Fibroblast of skin of scalp (primary cell): ENCODE measurements around the gene SRSF1.
"Not testable (repeated sequence)": the region's sequence is repeated elsewhere in the genome, so short reads cannot be mapped to it uniquely, and the experiment has no call there.

Source experiments
- DNase-seq: peaks from one replicate; pipeline ENCODE4 v3.0.0-alpha.2; 2013

SRSF1 gene

DNA sequence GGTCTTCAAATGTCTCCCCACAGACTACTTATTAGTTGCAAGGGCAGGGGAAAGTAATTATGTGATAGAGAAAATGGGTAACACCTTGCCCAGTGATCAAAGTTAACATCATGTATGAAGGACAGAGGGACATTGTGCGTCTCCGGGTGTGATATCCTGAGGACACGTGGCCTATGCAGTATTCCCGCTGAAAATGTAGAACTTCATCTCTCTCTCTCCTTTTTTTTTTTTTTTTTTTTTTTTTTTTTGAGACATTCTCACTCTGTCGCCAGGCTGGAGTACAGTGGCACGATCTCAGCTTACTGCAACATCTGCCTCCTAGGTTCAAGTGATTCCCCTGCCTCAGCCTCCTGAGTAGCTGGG, 43.9 kb downstream of the SRSF1 start:
- DNase-seq, result no peak

DNA sequence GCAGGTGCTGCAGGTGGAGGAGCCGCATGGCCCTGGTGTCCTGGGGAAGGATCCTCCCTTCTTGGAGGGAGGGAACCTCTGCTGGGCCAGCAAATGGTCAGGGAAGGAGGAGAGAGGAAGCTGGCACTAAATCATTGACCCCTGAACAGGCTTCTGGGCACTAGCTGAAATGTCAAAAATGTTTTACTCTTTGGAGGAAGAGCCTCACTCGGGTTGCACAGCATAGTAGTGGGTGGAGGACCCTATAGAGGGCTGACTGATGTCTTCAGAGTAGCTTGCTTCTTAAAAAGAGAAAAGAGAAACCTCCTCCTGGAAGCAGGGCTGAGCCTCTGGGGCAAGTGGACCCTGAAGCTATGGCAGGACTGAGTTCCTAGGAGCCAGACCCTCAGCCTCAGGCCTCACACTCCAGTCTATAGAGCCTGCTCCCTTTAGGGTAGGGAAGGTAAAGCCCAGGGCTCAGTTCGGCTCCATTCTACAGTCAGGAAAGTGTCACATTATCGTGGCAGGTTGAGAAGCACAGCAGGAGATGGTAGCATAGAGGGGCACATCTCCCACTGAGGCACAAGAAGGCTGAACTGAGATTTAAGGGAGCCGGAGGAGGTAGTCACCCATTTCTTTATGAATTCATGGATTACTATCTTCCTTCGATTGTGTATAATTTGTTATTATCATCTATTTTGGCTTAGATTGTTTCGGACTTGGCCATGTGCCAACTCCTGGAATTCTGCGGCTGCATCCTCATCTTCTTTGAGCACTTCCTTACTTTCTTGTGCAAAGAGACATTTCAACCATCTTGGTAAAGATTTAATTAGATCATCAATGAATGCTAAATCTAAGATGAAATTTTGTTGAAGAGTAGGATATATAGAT, 44.5 kb downstream of the SRSF1 start:
- no peak for DNase-seq

DNA sequence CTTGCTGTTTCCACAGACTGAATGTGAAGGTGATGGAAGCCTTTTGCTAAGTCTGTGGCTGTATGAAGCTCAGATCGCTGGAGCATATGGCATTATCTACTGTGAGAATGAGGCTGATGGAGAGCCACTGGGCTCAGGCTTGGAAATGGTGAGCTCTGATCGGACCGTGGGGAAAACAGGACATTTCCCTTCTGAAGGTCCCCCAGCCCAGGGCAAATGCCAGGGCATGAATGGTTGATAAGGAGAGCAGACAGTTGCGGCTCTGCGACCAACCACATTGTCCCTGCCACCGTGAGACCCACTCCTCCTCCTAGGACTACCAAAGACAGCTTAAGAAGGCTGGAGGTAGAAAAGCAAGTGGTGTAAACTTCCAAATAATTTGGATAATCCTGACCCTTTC, 47.1 kb downstream of the SRSF1 start:
- DNase-seq, result no peak

DNA sequence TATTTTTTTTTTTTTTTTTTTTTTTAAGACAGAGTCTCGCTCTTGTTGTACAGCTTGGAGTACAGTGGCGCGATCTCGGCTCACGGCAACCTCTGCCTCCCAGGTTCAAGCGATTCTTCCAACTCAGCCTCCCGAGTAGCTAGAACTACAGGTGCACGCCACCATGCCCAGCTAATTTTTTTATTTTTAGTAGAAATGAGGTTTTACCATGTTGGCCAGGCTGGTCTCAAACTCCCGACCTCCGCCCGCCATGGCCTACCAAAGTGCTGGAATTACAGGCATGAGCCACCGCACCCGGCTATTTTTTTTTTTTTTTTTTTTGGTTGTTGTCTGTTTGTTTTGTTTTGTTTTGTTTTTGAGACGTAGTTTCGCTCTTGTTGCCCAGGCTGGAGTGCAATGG, 48.7 kb downstream of the SRSF1 start:
- DNase-seq, result not testable (repeated sequence)

DNA sequence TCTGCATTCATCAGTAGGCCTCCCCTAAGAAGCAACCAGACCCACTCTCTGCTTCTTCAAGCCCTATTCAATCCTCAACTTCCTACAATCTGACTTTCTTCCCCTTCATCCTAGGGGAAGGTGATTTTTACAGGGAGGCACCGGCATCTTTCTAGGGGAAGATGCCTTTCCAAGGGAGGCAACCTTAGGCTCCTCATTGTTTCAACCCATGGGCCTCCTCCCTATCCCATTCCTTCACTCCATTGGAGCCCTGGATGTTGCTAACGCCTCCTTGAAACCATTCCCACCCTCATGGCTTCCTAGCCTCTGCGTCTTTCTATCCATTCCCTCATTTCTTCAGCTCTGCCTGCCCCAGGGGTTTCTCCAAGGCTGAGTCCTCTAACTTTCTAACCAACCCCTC, 49.2 kb downstream of the SRSF1 start:
- DNase-seq, result no peak

DNA sequence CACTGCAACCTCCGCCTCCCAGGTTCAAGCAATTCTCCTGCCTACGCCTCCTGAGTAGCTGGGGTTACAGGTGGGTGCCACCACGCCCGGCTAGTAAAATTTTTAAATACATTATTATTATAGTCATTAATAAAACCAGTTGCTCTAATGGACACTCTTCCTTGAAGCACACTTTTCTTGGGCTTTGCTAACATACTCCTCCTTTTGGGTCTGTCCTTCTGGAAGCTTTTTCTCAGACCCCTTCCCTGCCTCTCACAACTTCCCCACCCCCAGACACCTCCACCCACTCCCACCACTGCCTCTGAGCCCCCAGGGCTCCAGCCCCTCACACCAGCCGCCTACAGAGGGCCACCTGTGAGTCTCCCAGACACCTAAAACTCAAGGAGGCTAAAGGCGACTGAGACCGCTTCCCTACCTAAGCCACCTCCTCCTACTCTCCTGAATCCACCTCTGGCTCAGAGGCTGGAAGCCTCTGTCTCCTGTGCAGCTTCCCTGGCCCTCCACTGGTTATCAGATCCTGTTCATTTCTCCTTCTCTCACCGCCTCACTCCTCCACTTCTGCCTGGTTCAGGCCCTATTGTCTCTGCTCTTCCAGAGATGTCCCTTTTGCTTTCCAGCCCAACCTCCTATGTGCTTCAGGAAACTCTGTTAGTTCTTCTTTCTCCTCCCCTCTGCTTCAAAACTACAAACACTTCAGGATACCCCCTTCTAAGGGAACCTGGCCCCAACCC, 49.8 kb downstream of the SRSF1 start:
- no peak for DNase-seq

DNA sequence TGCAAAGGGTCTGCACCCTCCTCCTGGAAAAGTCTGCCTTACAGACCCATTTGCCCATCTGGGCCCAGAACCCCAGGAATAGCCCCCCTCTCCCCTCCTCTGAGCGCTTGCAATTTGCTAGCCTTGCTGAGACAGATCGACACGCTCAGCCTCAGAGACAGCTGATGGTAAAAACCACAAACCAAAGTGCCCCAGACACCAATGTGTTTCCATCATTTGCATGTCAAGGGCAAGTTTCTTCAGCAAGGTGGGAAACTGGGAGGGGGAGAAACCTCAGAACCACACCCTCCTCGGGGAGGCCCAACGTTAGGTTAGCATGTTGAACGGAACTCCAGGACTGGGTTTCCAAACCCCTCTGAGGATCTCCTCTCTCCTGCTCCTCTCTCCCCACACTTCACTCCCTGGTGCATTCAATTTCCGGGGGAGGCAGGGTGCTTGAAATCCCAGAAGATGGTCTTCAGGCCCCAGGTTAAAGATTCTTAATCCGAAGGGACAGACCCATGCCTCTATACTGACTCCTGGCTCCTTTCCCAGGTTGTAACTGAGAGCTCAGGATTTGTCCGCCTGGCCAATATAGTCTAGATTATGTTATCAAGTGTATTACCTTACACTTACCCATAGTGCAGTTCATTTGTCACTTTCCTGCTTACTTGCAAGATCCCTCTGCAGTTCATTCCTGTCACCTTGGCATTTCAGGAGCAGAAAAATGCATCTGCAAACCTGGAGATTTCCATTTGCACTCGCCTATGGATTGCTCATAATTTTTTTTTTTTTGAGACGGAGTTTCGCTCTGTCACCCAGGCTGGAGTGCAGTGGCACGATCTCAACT, 50.5 kb downstream of the SRSF1 start:
- no peak for DNase-seq

DNA sequence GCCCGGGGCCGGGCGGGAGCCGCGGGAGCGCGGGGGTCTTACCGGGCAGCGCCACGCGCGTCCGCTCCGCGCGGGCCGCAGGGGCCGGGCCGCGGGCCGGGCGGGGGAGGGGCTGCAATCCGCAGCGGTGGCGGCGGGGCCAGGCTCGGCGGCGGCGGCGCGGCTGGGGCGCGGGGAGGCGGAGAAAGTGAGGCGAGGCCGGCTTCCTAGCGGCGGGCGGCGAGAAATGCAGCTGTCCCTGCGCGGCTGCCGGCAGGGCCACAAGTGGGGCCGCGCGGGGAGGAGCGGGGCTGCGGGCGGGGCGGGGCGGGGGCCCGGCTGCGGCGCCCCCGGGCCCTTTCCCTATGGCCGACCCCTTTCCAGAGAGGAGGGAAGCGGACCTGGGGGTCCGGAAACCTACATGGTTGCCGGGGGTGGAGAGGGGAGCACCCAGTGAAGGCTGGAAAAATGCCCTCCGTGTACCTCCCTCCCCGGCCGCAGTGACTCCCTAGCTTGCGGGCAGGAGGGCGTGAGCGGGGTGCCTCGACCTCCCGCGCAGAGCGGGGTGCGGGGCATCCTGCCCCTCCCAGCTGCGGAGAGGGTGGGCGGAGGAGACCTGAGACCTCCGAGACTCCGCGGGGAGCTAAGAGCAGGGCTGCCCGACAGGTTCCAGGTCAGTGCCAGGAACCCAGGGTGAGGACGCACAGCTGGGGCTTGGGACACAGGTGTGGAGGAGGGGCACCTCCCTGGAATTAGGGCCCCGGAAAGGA, 51.7 kb downstream of the SRSF1 start, which contains the start of gene CUEDC1:
Gene CUEDC1 (minus strand): TSS at position 230 of the 749 bp plus-strand sequence. CDS start 69,848 bp downstream, outside the sequence.
- DNase-seq, result peak; percentile 74

DNA sequence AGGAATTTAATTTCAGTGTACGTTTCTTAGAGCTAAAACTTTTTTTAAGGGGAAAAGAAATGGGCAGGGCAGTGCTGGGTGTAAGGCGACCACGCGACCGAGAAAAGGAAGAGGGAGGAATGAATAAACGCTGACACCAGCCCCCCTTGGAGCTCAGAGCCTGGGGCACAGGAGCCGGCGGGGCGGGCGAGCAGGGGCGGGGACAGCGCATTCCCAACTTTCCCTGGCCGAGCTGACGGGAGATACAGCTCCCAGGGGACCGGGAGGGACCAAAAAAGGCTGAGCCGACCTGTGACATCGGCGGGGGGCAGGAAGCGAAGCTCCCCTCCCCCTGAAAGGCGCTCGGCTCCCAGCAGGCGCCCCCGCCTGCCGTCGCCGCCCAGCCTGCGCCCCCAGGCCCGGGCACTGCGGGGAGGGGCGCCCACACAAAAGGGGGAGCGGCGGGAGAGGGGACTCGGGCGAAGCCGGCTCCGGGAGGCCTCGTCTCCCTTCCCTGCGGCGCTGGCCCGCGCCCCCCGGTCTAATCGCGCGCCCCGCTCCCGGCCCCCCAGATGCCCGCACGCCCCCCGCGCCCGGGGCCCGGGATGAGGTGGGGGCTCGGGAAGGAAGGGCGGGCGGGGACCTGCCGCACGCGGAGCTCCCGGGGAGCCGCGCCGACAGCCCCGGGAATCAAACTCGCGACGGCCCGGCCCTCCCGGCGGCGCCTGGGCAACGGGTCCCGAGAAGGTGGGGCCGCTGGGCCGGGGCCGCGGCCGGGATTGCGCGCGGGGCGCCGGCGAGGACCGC, 52.5 kb downstream of the SRSF1 start:
- peak; percentile 95 for DNase-seq

DNA sequence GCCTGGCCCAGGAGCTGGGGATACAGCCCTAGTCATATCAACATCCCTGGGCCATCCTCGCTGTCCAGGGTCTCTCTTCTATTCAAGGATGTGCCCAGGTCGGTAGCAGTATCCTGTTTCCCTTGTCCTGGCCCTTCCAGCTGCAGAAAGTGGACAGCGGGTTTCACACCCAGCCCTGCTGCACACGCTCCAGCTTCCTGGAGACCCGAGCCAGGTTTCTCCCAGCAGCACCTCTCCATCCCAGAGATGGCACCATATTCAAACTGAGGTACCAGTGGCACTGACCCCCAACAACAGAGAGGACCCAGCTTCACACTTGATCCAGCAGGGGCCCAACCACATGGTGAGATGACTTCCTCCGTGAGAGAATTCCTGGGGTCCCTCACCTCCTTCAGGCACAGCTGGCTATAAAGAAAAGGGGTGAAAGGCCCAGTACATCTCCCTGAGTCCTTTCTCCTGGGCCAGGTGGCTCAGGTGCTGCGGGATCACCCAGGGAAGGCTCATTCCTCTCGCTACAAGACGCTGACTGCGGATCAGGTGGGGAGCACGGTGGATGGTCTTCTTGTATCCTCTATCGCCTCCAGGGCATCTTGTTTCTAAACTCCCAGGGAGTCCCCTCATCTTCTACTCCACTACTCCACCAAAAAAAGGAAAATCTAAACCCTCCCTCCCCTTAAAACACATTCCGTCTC, 53.2 kb downstream of the SRSF1 start:
- DNase-seq, result no peak
